ENCODE measurements around the gene IKZF4.

Gene IKZF4

GRCh38 chr12:56084958-56085543 is 64.2 kb downstream of the IKZF4 start:
- peak; percentile 42; the same call in 2 of the 3 replicates for ATAC-seq
- TF ChIP-seq OSR1 (CRISPR knock-in tag; IDR thresholded peaks at IDR 0.05), result no peak
- no peak for TF ChIP-seq ZFP30 (CRISPR knock-in tag; IDR thresholded peaks at IDR 0.05)
- TF ChIP-seq ARNTL (CRISPR knock-in tag; IDR thresholded peaks at IDR 0.05; ENCODE audit: borderline replicate concordance, low read depth), result no peak
- TF ChIP-seq ZNF8 (CRISPR knock-in tag; IDR thresholded peaks at IDR 0.05), result no peak
- no peak for TF ChIP-seq CSDC2 (CRISPR knock-in tag; IDR thresholded peaks at IDR 0.05)
- TF ChIP-seq POU6F1 (CRISPR knock-in tag; IDR thresholded peaks at IDR 0.05; ENCODE audit: borderline replicate concordance, low read depth), result no peak
- TF ChIP-seq TSHZ2 (CRISPR knock-in tag; IDR thresholded peaks at IDR 0.05), result no peak
- TF ChIP-seq PPARA (CRISPR knock-in tag; IDR thresholded peaks at IDR 0.05; ENCODE audit: borderline replicate concordance), result no peak
- TF ChIP-seq PATZ1 (CRISPR knock-in tag; IDR thresholded peaks at IDR 0.05; ENCODE audit: borderline replicate concordance), result no peak
- TF ChIP-seq ISL1 (CRISPR knock-in tag; IDR thresholded peaks at IDR 0.05), result no peak
- no peak for TF ChIP-seq ZC3H10 (CRISPR knock-in tag; IDR thresholded peaks at IDR 0.05)
- TF ChIP-seq TOX (CRISPR knock-in tag; IDR thresholded peaks at IDR 0.05; ENCODE audit: borderline replicate concordance), result no peak
- TF ChIP-seq TCF4 (CRISPR knock-in tag; IDR thresholded peaks at IDR 0.05; ENCODE audit: borderline replicate concordance), result no peak
- TF ChIP-seq CREB5 (CRISPR knock-in tag; IDR thresholded peaks at IDR 0.05; ENCODE audit: low read depth), result no peak
- TF ChIP-seq ZNF70 (CRISPR knock-in tag; IDR thresholded peaks at IDR 0.05), result no peak
- no peak for TF ChIP-seq BACH2 (CRISPR knock-in tag; IDR thresholded peaks at IDR 0.05; ENCODE audit: borderline replicate concordance)
- TF ChIP-seq SNAI2 (CRISPR knock-in tag; IDR thresholded peaks at IDR 0.05), result no peak
- no peak for TF ChIP-seq CSRNP3 (CRISPR knock-in tag; IDR thresholded peaks at IDR 0.05)
- TF ChIP-seq RARB (CRISPR knock-in tag; IDR thresholded peaks at IDR 0.05), result no peak

GRCh38 chr12:56086096-56086495 is 65.3 kb downstream of the IKZF4 start:
- TF ChIP-seq PPARA (CRISPR knock-in tag; IDR thresholded peaks at IDR 0.05; ENCODE audit: borderline replicate concordance) (no peak), ZNF565 (CRISPR knock-in tag; conservative IDR thresholded peaks at IDR 0.05; ENCODE audit: low read depth) (no peak), BACH2 (CRISPR knock-in tag; IDR thresholded peaks at IDR 0.05; ENCODE audit: borderline replicate concordance) (no peak), GLIS3 (CRISPR knock-in tag; IDR thresholded peaks at IDR 0.05) (no peak), TOX (CRISPR knock-in tag; IDR thresholded peaks at IDR 0.05; ENCODE audit: borderline replicate concordance) (no peak), ZNF8 (CRISPR knock-in tag; IDR thresholded peaks at IDR 0.05) (no peak), CREB5 (CRISPR knock-in tag; IDR thresholded peaks at IDR 0.05; ENCODE audit: low read depth) (no peak), ZNF70 (CRISPR knock-in tag; IDR thresholded peaks at IDR 0.05) (no peak), ESRRG (CRISPR knock-in tag; IDR thresholded peaks at IDR 0.05) (no peak), ISL1 (CRISPR knock-in tag; IDR thresholded peaks at IDR 0.05) (no peak), POU6F1 (CRISPR knock-in tag; IDR thresholded peaks at IDR 0.05; ENCODE audit: borderline replicate concordance, low read depth) (no peak), CSDC2 (CRISPR knock-in tag; IDR thresholded peaks at IDR 0.05) (no peak), TSHZ2 (CRISPR knock-in tag; IDR thresholded peaks at IDR 0.05) (no peak), ZC3H10 (CRISPR knock-in tag; IDR thresholded peaks at IDR 0.05) (no peak)
- ATAC-seq, result no peak

All from SK-N-SH treated with all-trans-retinoic acid at 6 μM for 48 hours (cell line).